Ovary (tissue), 9 donors: ENCODE results near the gene PPP1R14C. TPM values are rescaled to one million over a fixed set of nuclear protein-coding genes. Genes with fewer than 3 reads are reported as not detected.

Source experiments
- DNase-seq, 5 donors: peaks; one replicate each; pipeline ENCODE4 v3.0.0-alpha.2; 2019 to 2020
- H3K27ac ChIP-seq, 2 donors: fragments of 200-600 bp; one replicate each; pipeline versions ENCODE4 v1.5.1 to v1.8.0; 2019 to 2022
- H3K27me3 ChIP-seq: fragments of 200-600 bp; one replicate; pipeline ENCODE4 v1.8.0; 2022
- H3K36me3 ChIP-seq: fragments of 200-600 bp; sonication (generic); one replicate; pipeline ENCODE4 v1.5.1; 2019
- H3K4me1 ChIP-seq: one replicate; pipeline ENCODE4 v1.8.1; 2013; ENCODE audit warnings: mild to moderate bottlenecking, moderate library complexity; ENCODE audit not compliant: insufficient read depth
- H3K4me3 ChIP-seq: fragments of 200-600 bp; sonication (generic); one replicate; pipeline ENCODE4 v1.5.1; 2017
- H3K9me3 ChIP-seq, 2 donors: fragments of 200-600 bp in 1 of 2; sonication (generic) in 1 of 2; one replicate each; pipeline versions ENCODE4 v1.5.1 to v1.8.1; 2013 to 2019; ENCODE audit warnings: mild to moderate bottlenecking in 1 of 2, moderate library complexity in 1 of 2
- EP300 ChIP-seq: sonication (generic); formaldehyde crosslinking; IDR thresholded peaks from one replicate; pipeline ENCODE4 v1.6.1; 2017; ENCODE audit warnings: antibody characterized with exemption
- POLR2A ChIP-seq: fragments of 450-650 bp; IDR thresholded peaks from one replicate; pipeline ENCODE4 v1.6.1; 2017; ENCODE audit warnings: antibody characterized with exemption, mild to moderate bottlenecking, moderate library complexity
- WGBS, 3 donors: extraction: QIAGEN DNeasy Blood & Tissue Kit in 1 of 3; methylation state at CpG; one replicate each; pipeline versions ENCODE4 v1.1.5 to v1.1.7; 2013 to 2017; 5-methylcytosine and 5-hydroxymethylcytosine counted together
- intact Hi-C, 4 donors: fragments of 100-400 bp; cut with DNase I; formaldehyde crosslinking; loops; one replicate each; pipeline versions ENCODE4 v1.11.0 to v1.15.1; 2022 to 2023
- polyA plus RNA-seq, 2 donors: library from polyadenylated mRNA; stranded (reverse); fragments of 200-250 nt in 1 of 2; fragments of 350-450 nt in 1 of 2; fragmentation: Illumina TruSeq in 1 of 2; extraction: RNeasy Lipid Tissue Mini Kit (QIAGEN cat#74804) in 1 of 2; gene quantifications; one replicate each; pipeline ENCODE4 v1.2.3, GENCODE V29; 2013 to 2014
- total RNA-seq, 7 donors: library from RNA; depleted of rRNA in 2 of 7; stranded (reverse); fragments of >200 nt in 2 of 7; fragmentation: NEBNext Ultra II Directional in 3 of 7; extraction: Animal tissue kit (Norgen Biotek cat#: 25700) in 3 of 7; gene quantifications; one replicate each; pipeline versions ENCODE4 v1.1.0 to v1.2.4, GENCODE V29; 2016 to 2023
- TF ChIP-seq, protein P1 (sequence below), 3 donors: fragments of 450-650 bp in 2 of 3; fragments of 200-600 bp in 1 of 3; IDR thresholded peaks; one replicate each; pipeline versions ENCODE4 v1.5.1 to v1.8.0; 2016 to 2022; ENCODE audit warnings: antibody characterized with exemption in 3 of 3, mild to moderate bottlenecking in 1 of 3
- donor health status: DM: no; HTN: no; CAD: no; lungs with moderate emphysema.
- donor health status: DM: no; HTN: no; CAD: no.
- donor health status: Bipolar disorder and iron deficiency.
- donor health status: DM: yes; HTN: yes; CAD: no.
- donor health status: DM: no; HTN: no; CAD: no.
- donor health status: DM: yes; HTN: yes; CAD: no.

PPP1R14C gene
- total and polyA plus RNA-seq, 9 donors: 0.12 to 8.6 (median 0.40) TPM; not detected in 2

DNA sequence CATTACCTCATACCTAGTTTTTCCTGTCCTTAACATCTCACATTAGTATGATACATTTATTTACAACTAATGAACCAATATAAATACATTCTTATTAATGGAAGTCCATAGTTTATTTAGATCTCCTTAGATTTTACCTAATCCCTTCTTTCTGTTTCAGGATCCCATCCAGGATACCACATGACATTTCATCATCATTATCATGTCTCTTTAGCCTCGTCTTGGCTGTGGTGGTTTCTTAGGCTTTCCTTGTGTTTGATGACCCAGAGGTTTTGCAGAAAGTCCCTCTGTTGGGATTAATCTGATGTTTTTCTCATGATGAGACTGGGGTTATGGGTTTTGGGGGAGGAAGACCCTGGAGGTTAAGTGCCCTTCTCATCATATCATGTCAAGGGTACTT lies 136.7 kb downstream of the PPP1R14C start:
- TF ChIP-seq POLR2A (no peak), EP300 (no peak)
- TF ChIP-seq, protein P1, sequence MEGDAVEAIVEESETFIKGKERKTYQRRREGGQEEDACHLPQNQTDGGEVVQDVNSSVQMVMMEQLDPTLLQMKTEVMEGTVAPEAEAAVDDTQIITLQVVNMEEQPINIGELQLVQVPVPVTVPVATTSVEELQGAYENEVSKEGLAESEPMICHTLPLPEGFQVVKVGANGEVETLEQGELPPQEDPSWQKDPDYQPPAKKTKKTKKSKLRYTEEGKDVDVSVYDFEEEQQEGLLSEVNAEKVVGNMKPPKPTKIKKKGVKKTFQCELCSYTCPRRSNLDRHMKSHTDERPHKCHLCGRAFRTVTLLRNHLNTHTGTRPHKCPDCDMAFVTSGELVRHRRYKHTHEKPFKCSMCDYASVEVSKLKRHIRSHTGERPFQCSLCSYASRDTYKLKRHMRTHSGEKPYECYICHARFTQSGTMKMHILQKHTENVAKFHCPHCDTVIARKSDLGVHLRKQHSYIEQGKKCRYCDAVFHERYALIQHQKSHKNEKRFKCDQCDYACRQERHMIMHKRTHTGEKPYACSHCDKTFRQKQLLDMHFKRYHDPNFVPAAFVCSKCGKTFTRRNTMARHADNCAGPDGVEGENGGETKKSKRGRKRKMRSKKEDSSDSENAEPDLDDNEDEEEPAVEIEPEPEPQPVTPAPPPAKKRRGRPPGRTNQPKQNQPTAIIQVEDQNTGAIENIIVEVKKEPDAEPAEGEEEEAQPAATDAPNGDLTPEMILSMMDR (IDR thresholded peaks at IDR 0.05): no peak
- Histone ChIP-seq H3K27me3 (no peaks in the 10 kb centered on the region), H3K27ac (no peak overlapping the region), H3K36me3 (no peaks in the 10 kb centered on the region), H3K9me3 (no peaks in the 10 kb centered on the region), H3K4me3 (no peak overlapping the region), H3K4me1 (no peaks in the 10 kb centered on the region)
- WGBS, 3 donors: 76 to 84% (median 79%) methylated on average over 1 of the region's 1 CpG
- intact Hi-C loops: no loop called here
- DNase-seq: no peak

GRCh38 chr6:150280703-150281102 lies 137.9 kb downstream of the PPP1R14C start:
- no peak for DNase-seq
- Histone ChIP-seq H3K4me3 (no peak overlapping the region), H3K9me3 (no peaks in the 10 kb centered on the region), H3K27ac (no peak overlapping the region), H3K27me3 (no peaks in the 10 kb centered on the region), H3K36me3 (no peaks in the 10 kb centered on the region), H3K4me1 (no peaks in the 10 kb centered on the region)
- no peak for TF ChIP-seq EP300
- TF ChIP-seq, protein P1 (IDR thresholded peaks at IDR 0.05): no peak
- TF ChIP-seq POLR2A: no peak
- intact Hi-C loops: no loop called here
- 88 to 95% (median 89%) methylated on average over 1 of the region's 1 CpG for WGBS, 3 donors

DNA sequence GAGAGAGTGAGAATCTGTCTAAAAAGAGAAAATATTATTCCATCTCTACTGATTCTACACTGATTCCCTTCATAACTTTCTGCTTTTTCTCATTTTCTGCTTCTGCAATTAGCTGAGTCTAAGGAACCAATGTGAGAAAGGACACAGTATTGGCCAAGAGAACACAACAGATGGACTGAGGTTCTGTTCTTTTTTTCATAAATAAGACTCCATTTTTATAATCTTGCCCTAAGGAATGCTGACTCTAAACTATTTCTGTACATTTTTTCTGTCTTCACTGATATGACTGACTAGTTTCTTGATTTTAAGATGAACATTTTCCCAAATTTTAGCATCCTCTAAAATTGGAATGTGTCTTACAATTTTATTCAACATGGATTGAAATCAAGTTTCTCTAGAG lies 138.9 kb downstream of the PPP1R14C start:
- Histone ChIP-seq H3K4me1 (no peaks in the 10 kb centered on the region), H3K9me3 (no peaks in the 10 kb centered on the region), H3K27ac (no peak overlapping the region), H3K36me3 (no peaks in the 10 kb centered on the region), H3K4me3 (no peak overlapping the region), H3K27me3 (no peaks in the 10 kb centered on the region)
- DNase-seq: no peak
- intact Hi-C loops: no loop called here
- TF ChIP-seq, protein P1 (IDR thresholded peaks at IDR 0.05): no peak

- H3K27me3 ChIP-seq: no peaks in the 10 kb centered on the region
- H3K4me3 ChIP-seq: no peak overlapping the region
- intact Hi-C loops: no loop called here
- H3K27ac ChIP-seq: no peak overlapping the region
- no peaks in the 10 kb centered on the region for H3K36me3 ChIP-seq
- no peaks in the 10 kb centered on the region for H3K4me1 ChIP-seq
- no peaks in the 10 kb centered on the region for H3K9me3 ChIP-seq
- TF ChIP-seq, protein P1 (IDR thresholded peaks at IDR 0.05): no peak
- no peak for DNase-seq
Observed at GRCh38 chr6:150282806-150283205, 140.0 kb downstream of the PPP1R14C start.

GRCh38 chr6:150286460-150286859 lies 143.6 kb downstream of the PPP1R14C start:
- no peak overlapping the region for H3K4me3 ChIP-seq
- intact Hi-C loops: no loop called here
- DNase-seq: no peak
- H3K4me1 ChIP-seq: no peaks in the 10 kb centered on the region
- H3K9me3 ChIP-seq: no peaks in the 10 kb centered on the region
- no peaks in the 10 kb centered on the region for H3K36me3 ChIP-seq
- H3K27me3 ChIP-seq: no peaks in the 10 kb centered on the region
- no peak overlapping the region for H3K27ac ChIP-seq
- WGBS, 3 donors: 66 to 76% (median 69%) methylated on average over 2 of the region's 2 CpGs
- TF ChIP-seq POLR2A (no peak), EP300 (no peak)
- TF ChIP-seq, protein P1 (IDR thresholded peaks at IDR 0.05): no peak
